Breast epithelium (tissue), 4 donors: Measurements from ENCODE around the gene TIPRL. TPM values are rescaled to one million over a fixed set of nuclear protein-coding genes. Genes with fewer than 3 reads are reported as not detected.

Source experiments
- DNase-seq, 2 donors: peaks; one replicate each; pipeline ENCODE4 v3.0.0-alpha.2; 2019; ENCODE audit warnings: low spot score in 2 of 2
- H3K27ac ChIP-seq, 2 donors: fragments of 200-600 bp; sonication (generic) in 1 of 2; one replicate each; pipeline ENCODE4 v1.5.1; 2016 to 2019; ENCODE audit warnings: mild to moderate bottlenecking in 1 of 2
- H3K27me3 ChIP-seq, 2 donors: fragments of 200-600 bp; sonication (generic) in 1 of 2; one replicate each; pipeline versions ENCODE4 v1.5.1 to v1.6.0; 2017 to 2019; ENCODE audit warnings: control low read depth in 1 of 2, mild to moderate bottlenecking in 1 of 2
- H3K36me3 ChIP-seq: fragments of 200-600 bp; one replicate; pipeline ENCODE4 v1.5.1; 2019
- H3K4me1 ChIP-seq, 2 donors: fragments of 200-600 bp; sonication (generic); one replicate each; pipeline ENCODE4 v1.5.1; 2016 to 2019; ENCODE audit warnings: control low read depth in 1 of 2
- H3K4me3 ChIP-seq, 3 donors: fragments of 200-600 bp; sonication (generic); 1 replicate in 2 of 3; 2 replicates in 1 of 3; pipeline ENCODE4 v1.5.1; 2016 to 2019; ENCODE audit warnings: mild to moderate bottlenecking in 3 of 3, moderate library complexity in 2 of 3
- H3K9me3 ChIP-seq, 2 donors: fragments of 200-600 bp; sonication (generic) in 1 of 2; one replicate each; pipeline ENCODE4 v1.5.1; 2016 to 2019; ENCODE audit warnings: control low read depth in 1 of 2
- POLR2A ChIP-seq: fragments of 450-650 bp; IDR thresholded peaks from one replicate; pipeline ENCODE4 v1.6.1; 2016; ENCODE audit warnings: antibody characterized with exemption, mild to moderate bottlenecking, moderate library complexity
- POLR2AphosphoS5 ChIP-seq, 3 donors: sonication (generic); formaldehyde crosslinking; IDR thresholded peaks; one replicate each; pipeline ENCODE4 v1.6.1; 2017; ENCODE audit warnings: antibody characterized with exemption in 3 of 3
- intact Hi-C: fragments of 100-400 bp; cut with DNase I; formaldehyde crosslinking; loops from one replicate; pipeline ENCODE4 v1.15.1; 2023; ENCODE audit warnings: low total_unique reads
- total RNA-seq, 3 donors: library from RNA; depleted of rRNA; stranded (reverse); fragments of >200 nt; gene quantifications; one replicate each; pipeline ENCODE4 v1.1.0, GENCODE V29; 2016
- TF ChIP-seq, protein P1 (sequence below), 3 donors: fragments of 450-650 bp; IDR thresholded peaks; one replicate each; pipeline ENCODE4 v1.5.1; 2016 to 2017; ENCODE audit warnings: antibody characterized with exemption in 3 of 3, mild to moderate bottlenecking in 3 of 3, moderate library complexity in 3 of 3

Gene TIPRL
- total RNA-seq, 3 donors from 2014 or later, result 18.0 to 24.9 (median 18.7) TPM

DNA sequence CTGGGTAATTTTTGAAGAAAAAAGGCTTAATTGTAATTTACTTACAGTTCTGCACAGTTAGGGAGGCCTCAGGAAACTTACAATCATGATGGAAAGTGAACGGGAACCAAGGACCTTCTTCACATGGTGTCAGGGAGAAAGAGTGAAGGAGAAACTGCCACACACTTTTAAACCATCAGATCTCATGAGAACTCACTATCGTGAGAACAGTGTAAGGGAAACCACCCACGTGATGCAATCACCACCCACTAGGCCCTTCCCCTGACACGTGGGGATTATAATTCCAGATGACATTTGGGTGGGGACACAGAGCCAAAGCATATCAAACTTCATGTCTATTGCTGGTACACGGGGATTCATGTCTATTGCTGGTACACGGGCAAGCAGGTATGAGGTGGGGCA, 41.7 kb downstream of the TIPRL start:
- DNase-seq, result no peak
- TF ChIP-seq POLR2AphosphoS5 (IDR thresholded peaks at IDR 0.05) (no peak), POLR2A (no peak)
- TF ChIP-seq, protein P1, sequence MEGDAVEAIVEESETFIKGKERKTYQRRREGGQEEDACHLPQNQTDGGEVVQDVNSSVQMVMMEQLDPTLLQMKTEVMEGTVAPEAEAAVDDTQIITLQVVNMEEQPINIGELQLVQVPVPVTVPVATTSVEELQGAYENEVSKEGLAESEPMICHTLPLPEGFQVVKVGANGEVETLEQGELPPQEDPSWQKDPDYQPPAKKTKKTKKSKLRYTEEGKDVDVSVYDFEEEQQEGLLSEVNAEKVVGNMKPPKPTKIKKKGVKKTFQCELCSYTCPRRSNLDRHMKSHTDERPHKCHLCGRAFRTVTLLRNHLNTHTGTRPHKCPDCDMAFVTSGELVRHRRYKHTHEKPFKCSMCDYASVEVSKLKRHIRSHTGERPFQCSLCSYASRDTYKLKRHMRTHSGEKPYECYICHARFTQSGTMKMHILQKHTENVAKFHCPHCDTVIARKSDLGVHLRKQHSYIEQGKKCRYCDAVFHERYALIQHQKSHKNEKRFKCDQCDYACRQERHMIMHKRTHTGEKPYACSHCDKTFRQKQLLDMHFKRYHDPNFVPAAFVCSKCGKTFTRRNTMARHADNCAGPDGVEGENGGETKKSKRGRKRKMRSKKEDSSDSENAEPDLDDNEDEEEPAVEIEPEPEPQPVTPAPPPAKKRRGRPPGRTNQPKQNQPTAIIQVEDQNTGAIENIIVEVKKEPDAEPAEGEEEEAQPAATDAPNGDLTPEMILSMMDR (IDR thresholded peaks at IDR 0.05), result no peak
- Histone ChIP-seq H3K36me3 (no peaks in the 10 kb centered on the region), H3K4me1 (no peaks in the 10 kb centered on the region), H3K9me3 (no peaks in the 10 kb centered on the region), H3K27ac (no peak overlapping the region), H3K4me3 (no peak overlapping the region), H3K27me3 (no peaks in the 10 kb centered on the region)
- intact Hi-C loops, result no loop called here

DNA sequence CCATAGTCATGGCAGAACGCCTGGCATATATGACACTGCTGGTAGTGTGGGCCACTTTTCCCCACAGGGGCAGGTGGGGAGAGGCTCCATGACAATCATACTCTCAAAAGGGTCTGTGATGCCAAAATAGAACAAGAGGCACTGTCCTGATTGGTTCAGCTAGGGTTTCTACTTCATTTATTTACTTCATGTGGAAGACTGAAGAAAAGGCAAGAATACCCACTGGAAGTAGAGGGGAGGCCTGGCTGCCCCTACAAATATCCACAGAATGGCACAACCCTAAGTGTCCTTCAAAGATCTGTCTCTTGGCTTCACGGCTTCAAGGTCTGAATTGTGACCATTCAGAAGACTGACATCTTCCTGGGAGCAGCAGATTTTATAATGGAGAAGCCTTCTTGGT, 42.5 kb downstream of the TIPRL start:
- no peaks in the 10 kb centered on the region for H3K4me1 ChIP-seq
- intact Hi-C loops, result no loop called here
- H3K36me3 ChIP-seq, result no peaks in the 10 kb centered on the region
- TF ChIP-seq POLR2A, result no peak
- TF ChIP-seq, protein P1 (IDR thresholded peaks at IDR 0.05), result no peak
- TF ChIP-seq POLR2AphosphoS5 (IDR thresholded peaks at IDR 0.05), result no peak
- no peak overlapping the region for H3K27ac ChIP-seq
- H3K9me3 ChIP-seq, result no peaks in the 10 kb centered on the region
- no peaks in the 10 kb centered on the region for H3K27me3 ChIP-seq
- DNase-seq, result no peak
- H3K4me3 ChIP-seq, result no peak overlapping the region

DNA sequence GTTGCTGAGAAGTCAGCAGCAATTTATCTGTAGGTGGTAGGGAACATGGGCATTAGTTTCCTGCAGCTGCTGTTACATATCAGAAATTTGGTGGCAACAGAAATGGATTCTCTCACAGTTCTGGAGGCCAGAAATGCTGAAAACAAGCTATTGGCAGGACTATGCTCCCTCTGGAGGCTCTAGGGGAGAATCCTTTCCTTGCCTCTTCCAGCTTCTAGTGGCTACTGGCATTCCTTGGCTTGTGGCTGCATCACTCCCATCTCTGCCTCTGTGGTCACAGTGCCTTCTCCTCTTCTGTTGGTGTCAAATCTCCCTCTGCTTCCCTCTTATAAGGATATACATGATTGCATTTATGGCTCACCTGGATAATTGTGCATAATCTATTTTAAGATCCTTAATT, 44.5 kb downstream of the TIPRL start:
- H3K27me3 ChIP-seq, result no peaks in the 10 kb centered on the region
- no peaks in the 10 kb centered on the region for H3K4me1 ChIP-seq
- DNase-seq, result no peak
- H3K9me3 ChIP-seq, result no peaks in the 10 kb centered on the region
- no peak overlapping the region for H3K4me3 ChIP-seq
- no peak overlapping the region for H3K27ac ChIP-seq
- TF ChIP-seq POLR2A (no peak), POLR2AphosphoS5 (IDR thresholded peaks at IDR 0.05) (no peak)
- TF ChIP-seq, protein P1 (IDR thresholded peaks at IDR 0.05), result no peak
- intact Hi-C loops, result no loop called here
- H3K36me3 ChIP-seq, result no peaks in the 10 kb centered on the region

DNA sequence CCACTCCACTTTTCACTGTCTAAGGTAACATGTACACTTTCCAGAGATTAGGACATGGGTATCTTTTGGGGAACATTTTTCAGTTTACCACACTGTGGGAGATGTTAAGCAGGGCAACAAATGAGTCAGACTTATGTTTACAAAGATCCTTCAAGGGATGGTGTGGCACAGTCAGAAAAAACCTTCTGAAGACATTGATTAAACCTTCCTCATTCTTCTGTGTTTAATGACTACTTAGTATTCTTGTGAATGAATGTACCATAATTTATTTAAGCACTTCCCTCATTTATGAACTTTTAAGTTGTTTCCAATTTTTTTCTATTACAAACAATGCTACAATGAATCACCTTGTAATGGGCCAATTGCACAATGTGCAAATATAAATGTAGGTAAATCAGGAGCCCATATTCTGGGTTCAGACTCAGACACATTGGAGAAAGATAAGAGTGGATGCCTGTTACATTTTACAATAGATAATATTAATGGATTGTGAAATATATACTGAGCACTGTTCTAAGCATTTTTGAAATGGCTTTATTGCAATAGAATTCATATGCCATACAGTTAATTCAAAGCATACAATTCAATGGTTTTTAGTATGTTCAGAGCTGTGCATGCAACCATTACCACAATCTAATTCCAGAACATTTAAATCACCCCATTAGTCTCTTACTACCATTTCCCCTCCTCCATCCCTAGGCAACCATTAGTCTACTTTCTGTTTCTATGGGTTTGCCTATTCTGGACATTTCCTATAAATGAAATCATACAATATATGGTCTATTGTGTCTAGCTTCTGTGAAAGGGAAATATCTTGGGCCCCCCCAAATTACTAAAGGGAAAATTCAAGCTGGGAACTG, 45.1 kb downstream of the TIPRL start:
- H3K4me3 ChIP-seq, result no peak overlapping the region

DNA sequence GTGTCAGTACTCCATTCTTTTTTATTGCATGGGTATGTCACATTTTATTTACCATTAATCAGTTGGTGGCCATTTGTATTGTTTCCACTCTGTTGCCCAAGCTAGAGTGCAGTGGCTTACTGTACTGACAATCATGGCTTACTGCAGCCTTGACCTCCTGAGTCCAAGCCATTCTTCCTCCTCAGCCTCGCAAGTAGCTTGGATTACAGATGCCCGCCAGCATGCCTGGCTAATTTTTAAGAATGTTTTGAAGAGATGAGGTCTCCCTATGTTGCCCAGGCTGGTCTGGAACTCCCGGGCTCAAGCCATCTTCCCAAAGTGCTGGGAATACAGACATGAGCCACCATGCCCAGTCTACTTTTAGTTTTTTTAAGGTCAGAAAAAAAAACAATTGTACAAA, 46.2 kb downstream of the TIPRL start:
- intact Hi-C loops, result loop anchor here (5.0 kb wide), 1 partner anchor 1317 kb away; no protein-coding TSS in a partner anchor
- H3K36me3 ChIP-seq, result no peaks in the 10 kb centered on the region
- H3K9me3 ChIP-seq, result no peaks in the 10 kb centered on the region
- H3K4me1 ChIP-seq, result peaks cover 0 to 5% of the 10 kb centered on the region in 2 donors
- H3K27ac ChIP-seq, result no peak overlapping the region
- no peaks in the 10 kb centered on the region for H3K27me3 ChIP-seq
- no peak for DNase-seq
- H3K4me3 ChIP-seq, result peak overlapping the region; percentile 79 to 98 (median 95)
- no peak for TF ChIP-seq POLR2AphosphoS5 (IDR thresholded peaks at IDR 0.05)
- TF ChIP-seq POLR2A, result no peak
- TF ChIP-seq, protein P1 (IDR thresholded peaks at IDR 0.05), result no peak

More for the DNA sequence above, 45.1 kb downstream of the TIPRL start:
- no peaks in the 10 kb centered on the region for H3K27me3 ChIP-seq
- TF ChIP-seq POLR2A (no peak), POLR2AphosphoS5 (IDR thresholded peaks at IDR 0.05) (no peak)
- TF ChIP-seq, protein P1 (IDR thresholded peaks at IDR 0.05), result no peak
- H3K4me1 ChIP-seq, result no peaks in the 10 kb centered on the region
- no peak for DNase-seq
- H3K27ac ChIP-seq, result no peak overlapping the region
- H3K9me3 ChIP-seq, result no peaks in the 10 kb centered on the region
- intact Hi-C loops, result no loop called here
- H3K36me3 ChIP-seq, result no peaks in the 10 kb centered on the region
